Measurements from ENCODE around the gene EZR. TPM values are rescaled to one million over a fixed set of nuclear protein-coding genes. Genes with fewer than 3 reads are reported as not detected.

Gene EZR
- total RNA-seq, 4 donors from 2014 or later = 88.0 to 190 (median 177) TPM

DNA sequence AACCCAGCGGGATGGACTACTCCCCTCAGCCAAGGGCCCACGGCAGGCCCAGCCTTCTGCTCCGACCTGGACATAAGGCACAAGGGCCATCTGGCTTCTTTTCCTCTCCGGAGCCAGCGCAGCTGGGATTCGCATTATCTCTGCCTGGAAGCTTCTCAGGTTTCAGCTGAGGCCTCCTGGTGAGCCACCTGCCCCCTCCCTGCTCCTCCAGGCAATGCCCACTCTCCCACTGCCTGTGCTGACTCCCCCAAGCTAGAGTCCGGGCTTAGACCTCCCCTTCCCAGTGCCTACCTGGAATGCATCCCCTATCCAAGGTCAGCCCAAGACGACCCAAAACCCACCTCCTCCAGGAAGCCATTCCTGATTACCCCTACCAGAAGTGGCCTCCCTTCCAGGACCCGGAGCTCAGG is 60.7 kb downstream of the EZR start:
- no peak for TF ChIP-seq EP300 (IDR thresholded peaks at IDR 0.05)
- no peak for TF ChIP-seq POLR2AphosphoS5 (IDR thresholded peaks at IDR 0.05)
- TF ChIP-seq, protein P1, sequence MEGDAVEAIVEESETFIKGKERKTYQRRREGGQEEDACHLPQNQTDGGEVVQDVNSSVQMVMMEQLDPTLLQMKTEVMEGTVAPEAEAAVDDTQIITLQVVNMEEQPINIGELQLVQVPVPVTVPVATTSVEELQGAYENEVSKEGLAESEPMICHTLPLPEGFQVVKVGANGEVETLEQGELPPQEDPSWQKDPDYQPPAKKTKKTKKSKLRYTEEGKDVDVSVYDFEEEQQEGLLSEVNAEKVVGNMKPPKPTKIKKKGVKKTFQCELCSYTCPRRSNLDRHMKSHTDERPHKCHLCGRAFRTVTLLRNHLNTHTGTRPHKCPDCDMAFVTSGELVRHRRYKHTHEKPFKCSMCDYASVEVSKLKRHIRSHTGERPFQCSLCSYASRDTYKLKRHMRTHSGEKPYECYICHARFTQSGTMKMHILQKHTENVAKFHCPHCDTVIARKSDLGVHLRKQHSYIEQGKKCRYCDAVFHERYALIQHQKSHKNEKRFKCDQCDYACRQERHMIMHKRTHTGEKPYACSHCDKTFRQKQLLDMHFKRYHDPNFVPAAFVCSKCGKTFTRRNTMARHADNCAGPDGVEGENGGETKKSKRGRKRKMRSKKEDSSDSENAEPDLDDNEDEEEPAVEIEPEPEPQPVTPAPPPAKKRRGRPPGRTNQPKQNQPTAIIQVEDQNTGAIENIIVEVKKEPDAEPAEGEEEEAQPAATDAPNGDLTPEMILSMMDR (IDR thresholded peaks at IDR 0.05) = no peak
- no peak for TF ChIP-seq POLR2A (IDR thresholded peaks at IDR 0.05)
- no peaks in the 10 kb centered on the region for H3K9me3 ChIP-seq
- ATAC-seq = no peak
- peaks cover 0 to 7% (median 2%) of the 10 kb centered on the region in 3 donors for H3K4me1 ChIP-seq
- no peaks in the 10 kb centered on the region for H3K27me3 ChIP-seq
- 58 to 72% methylated on average over 7 to 8 of the region's 9 CpGs for WGBS, 2 donors (ENCODE audit: low coverage in 1 of 2)
- H3K4me3 ChIP-seq = no peak overlapping the region
- no peak overlapping the region for H3K27ac ChIP-seq
- peaks cover 0 to 10% of the 10 kb centered on the region in 2 donors for H3K36me3 ChIP-seq

DNA sequence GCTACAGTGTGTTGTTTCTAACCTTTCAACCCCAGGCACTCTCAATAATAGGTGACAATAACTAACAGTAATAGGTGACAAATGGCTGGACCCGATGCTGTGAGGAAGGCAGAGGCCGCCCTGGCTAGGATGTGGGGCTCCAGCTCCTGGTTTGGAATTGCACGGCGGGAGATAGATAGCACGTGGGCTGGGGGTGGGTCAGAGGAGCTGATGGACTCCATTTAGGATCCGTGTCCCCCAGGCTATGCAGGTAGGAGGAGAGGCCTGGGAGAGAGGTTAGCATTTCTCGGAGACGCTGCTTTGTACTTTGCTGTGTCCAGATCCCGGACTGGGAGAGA is 61.4 kb downstream of the EZR start:
- Histone ChIP-seq H3K4me1 (peaks cover 0 to 6% (median under 1%) of the 10 kb centered on the region in 3 donors), H3K9me3 (no peaks in the 10 kb centered on the region), H3K27me3 (no peaks in the 10 kb centered on the region), H3K4me3 (no peak overlapping the region), H3K27ac (no peak overlapping the region), H3K36me3 (peaks cover 0 to 10% of the 10 kb centered on the region in 2 donors)
- TF ChIP-seq EP300 (IDR thresholded peaks at IDR 0.05) (no peak), POLR2AphosphoS5 (IDR thresholded peaks at IDR 0.05) (no peak), POLR2A (IDR thresholded peaks at IDR 0.05) (no peak)
- TF ChIP-seq, protein P1 (IDR thresholded peaks at IDR 0.05) = no peak
- ATAC-seq = no peak
- WGBS, 2 donors (ENCODE audit: low coverage in 1 of 2) = 85% methylated on average over 8 of the region's 9 CpGs; no CpG with 5 or more reads in 1 of the 2 donors

DNA sequence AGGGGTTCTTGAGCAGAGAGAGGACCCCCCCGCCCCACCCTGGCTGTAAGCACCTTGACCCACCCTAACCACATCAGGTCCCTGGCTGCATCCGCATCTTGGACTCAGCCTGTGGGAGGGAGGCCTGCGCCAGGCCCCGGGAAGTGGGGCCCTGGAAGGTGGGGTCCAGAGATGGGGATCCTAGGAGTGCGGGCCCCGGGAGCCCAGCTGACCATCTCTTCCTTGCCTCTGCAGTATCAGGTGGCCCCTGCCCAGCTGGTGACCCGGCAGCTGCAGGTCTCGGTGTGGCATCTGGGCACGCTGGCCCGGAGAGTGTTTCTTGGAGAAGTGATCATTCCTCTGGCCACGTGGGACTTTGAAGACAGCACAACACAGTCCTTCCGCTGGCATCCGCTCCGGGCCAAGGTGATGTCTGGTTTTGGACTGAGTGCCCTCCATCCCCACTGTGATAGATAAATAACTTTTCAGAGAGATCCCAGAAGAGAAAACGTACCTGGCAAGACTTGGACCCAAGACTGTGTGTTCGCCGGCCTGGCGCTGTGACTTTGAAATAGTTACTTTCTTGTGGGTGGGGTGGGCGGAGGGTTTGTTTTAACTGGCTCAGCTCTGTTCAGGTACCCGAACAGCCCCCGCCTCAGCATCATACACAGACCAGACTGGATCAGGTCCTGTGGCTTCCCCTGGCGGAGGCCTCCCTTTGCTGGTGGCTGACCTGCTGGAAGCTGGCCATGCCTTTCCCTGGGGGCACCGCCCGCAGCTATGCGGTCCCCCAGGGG is 62.0 kb downstream of the EZR start:
- H3K9me3 ChIP-seq = no peaks in the 10 kb centered on the region
- 90% methylated on average over 2 of the region's 25 CpGs; no CpG with 5 or more reads in 1 of the 2 donors for WGBS, 2 donors (ENCODE audit: low coverage in 1 of 2)
- no peak overlapping the region for H3K4me3 ChIP-seq
- peaks cover 0 to 10% of the 10 kb centered on the region in 2 donors for H3K36me3 ChIP-seq
- peaks cover 0 to 12% (median 4%) of the 10 kb centered on the region in 3 donors for H3K4me1 ChIP-seq
- ATAC-seq = no peak
- H3K27ac ChIP-seq = no peak overlapping the region
- H3K27me3 ChIP-seq = no peaks in the 10 kb centered on the region
- TF ChIP-seq EP300 (IDR thresholded peaks at IDR 0.05) = no peak
- no peak for TF ChIP-seq POLR2A (IDR thresholded peaks at IDR 0.05)

DNA sequence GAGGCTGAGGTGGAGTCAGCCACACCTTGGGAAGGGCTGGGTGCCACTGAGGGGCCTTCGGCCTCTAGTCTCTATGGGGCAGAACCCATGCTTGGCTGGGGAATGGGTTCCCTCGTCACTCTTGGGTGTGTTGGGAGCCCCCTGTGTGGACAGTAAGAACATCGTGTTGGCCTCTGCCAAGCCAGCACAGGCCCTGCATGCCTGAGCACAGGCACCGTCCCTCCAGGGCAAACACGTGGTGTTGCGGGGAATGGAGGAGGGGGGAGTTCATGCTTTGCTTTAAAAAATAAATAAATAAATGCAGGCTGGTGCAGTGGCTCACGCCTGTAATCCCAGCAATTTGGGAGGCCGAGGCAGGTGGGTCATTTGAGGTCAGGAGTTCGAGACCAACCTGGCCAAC is 63.0 kb downstream of the EZR start:
- ATAC-seq = no peak
- no peaks in the 10 kb centered on the region for H3K9me3 ChIP-seq
- H3K4me3 ChIP-seq = no peak overlapping the region
- WGBS, 2 donors (ENCODE audit: low coverage in 1 of 2) = 75 to 94% methylated on average over 1 to 6 of the region's 9 CpGs
- no peak overlapping the region for H3K27ac ChIP-seq
- peaks cover 0 to 10% of the 10 kb centered on the region in 2 donors for H3K36me3 ChIP-seq
- TF ChIP-seq EP300 (IDR thresholded peaks at IDR 0.05) (no peak), POLR2AphosphoS5 (IDR thresholded peaks at IDR 0.05) (no peak), POLR2A (IDR thresholded peaks at IDR 0.05) (no peak)
- TF ChIP-seq, protein P1 (IDR thresholded peaks at IDR 0.05) = no peak
- H3K27me3 ChIP-seq = no peaks in the 10 kb centered on the region
- peaks cover 0 to 19% (median 4%) of the 10 kb centered on the region in 3 donors for H3K4me1 ChIP-seq

DNA sequence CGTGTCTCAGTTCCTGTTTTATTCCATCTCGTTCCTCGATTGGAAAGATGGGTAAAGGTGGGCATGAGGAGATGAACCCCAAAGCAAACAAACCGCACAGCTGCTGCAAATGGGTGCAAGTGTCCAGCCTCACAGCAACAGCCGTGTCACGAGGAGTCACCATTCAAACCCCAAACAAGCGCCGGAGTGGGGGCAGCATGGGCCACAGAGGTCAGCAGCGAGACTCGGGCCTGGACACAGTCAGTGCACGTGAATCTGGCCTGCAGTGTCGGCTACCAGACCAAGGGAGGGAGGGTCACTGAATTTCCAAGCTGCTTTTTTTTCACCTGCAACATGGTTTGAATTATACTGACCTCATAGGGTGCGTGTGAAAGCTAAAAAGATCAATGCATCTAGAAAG is 63.5 kb downstream of the EZR start:
- Histone ChIP-seq H3K27ac (no peak overlapping the region), H3K4me3 (no peak overlapping the region), H3K27me3 (no peaks in the 10 kb centered on the region), H3K4me1 (peaks cover 0 to 19% (median 4%) of the 10 kb centered on the region in 3 donors), H3K36me3 (peaks cover 0 to 10% of the 10 kb centered on the region in 2 donors), H3K9me3 (no peaks in the 10 kb centered on the region)
- no peak for TF ChIP-seq POLR2A (IDR thresholded peaks at IDR 0.05)
- TF ChIP-seq EP300 (IDR thresholded peaks at IDR 0.05) = no peak
- 94 to 100% methylated on average over 2 to 11 of the region's 13 CpGs for WGBS, 2 donors (ENCODE audit: low coverage in 1 of 2)
- no peak for ATAC-seq

DNA sequence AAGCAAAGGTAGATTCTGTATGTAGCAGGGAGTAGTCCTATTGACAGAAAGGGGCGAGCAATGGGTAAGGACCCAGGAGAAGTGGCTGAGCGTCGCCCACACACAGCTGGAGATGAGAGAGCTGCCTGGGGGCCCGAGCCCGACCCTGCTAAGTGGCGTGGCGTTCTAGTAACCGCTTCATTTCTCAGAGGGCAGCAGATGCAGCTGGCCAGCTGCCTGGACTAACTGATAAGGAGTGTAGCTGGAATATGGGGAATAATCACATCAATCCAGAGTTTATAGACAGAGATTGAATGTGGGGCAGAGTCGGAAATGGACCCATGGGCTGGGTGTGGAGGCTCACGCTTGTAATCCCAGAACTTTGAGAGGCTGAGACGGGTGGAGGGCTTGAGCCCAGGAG is 64.4 kb downstream of the EZR start:
- H3K9me3 ChIP-seq = no peaks in the 10 kb centered on the region
- 90 to 95% methylated on average over 4 to 7 of the region's 11 CpGs for WGBS, 2 donors (ENCODE audit: low coverage in 1 of 2)
- no peak overlapping the region for H3K27ac ChIP-seq
- TF ChIP-seq POLR2AphosphoS5 (IDR thresholded peaks at IDR 0.05) (no peak), EP300 (IDR thresholded peaks at IDR 0.05) (no peak), POLR2A (IDR thresholded peaks at IDR 0.05) (no peak)
- TF ChIP-seq, protein P1 (IDR thresholded peaks at IDR 0.05) = no peak
- ATAC-seq = no peak
- peaks cover 0 to 10% of the 10 kb centered on the region in 2 donors for H3K36me3 ChIP-seq
- no peaks in the 10 kb centered on the region for H3K27me3 ChIP-seq
- H3K4me3 ChIP-seq = no peak overlapping the region
- peaks cover 0 to 19% (median 4%) of the 10 kb centered on the region in 3 donors for H3K4me1 ChIP-seq
